ENCODE measurements around the gene NAALADL1. TPM values are rescaled to one million over a fixed set of nuclear protein-coding genes. Genes with fewer than 3 reads are reported as not detected.
A peak's percentile ranks its signal among the peaks of the same experiment; 100 is the strongest.

NAALADL1 gene
- total RNA-seq, 2 experiments from 2014 or later: 2.7 to 3.9 TPM

GRCh38 chr11:64996710-64997380, 61.5 kb downstream of the NAALADL1 start, which contains the start of gene BATF2:
Gene BATF2 (minus strand): TSS chr11:64996971. CDS start chr11:64996914, 57 bp downstream.
- intact Hi-C loops (cut with micrococcal nuclease; ENCODE audit: unreplicated experiment): no loop called here
- CTCF ChIA-PET (ENCODE audit: unreplicated experiment): interaction anchor here (0.6 kb wide), 1 partner anchor 8 kb away, joined by 3 read pairs; no protein-coding TSS in a partner anchor
- peak within 1 kb of the TSS; percentile 35 for H3K4me2 ChIP-seq (ENCODE audit: low read length)

GRCh38 chr11:64996327-64996709, 62.0 kb downstream of the NAALADL1 start:
- Histone ChIP-seq H3K9me3 (ENCODE audit: low read length) (no peaks in the 10 kb centered on the region), H2AFZ (ENCODE audit: low read length) (peak overlapping the region; percentile 77), H3K9me2 (ENCODE audit: insufficient read depth, low read length) (no peaks in the 10 kb centered on the region), H3K79me2 (ENCODE audit: insufficient read depth, low read depth, low read length) (no peaks in the 10 kb centered on the region), H4K20me1 (ENCODE audit: insufficient read depth, low read length) (no peaks in the 10 kb centered on the region), H3K4me3 (ENCODE audit: low read depth, low read length, poor library complexity, severe bottlenecking) (peak overlapping the region; percentile 0), H3K36me3 (ENCODE audit: insufficient read depth, low read length) (no peaks in the 10 kb centered on the region), H3K27ac (ENCODE audit: low read depth, low read length, poor library complexity, severe bottlenecking) (no peak overlapping the region), H3K4me1 (ENCODE audit: insufficient read depth, low read length, poor library complexity, severe bottlenecking) (peaks cover 35% of the 10 kb centered on the region), H3K4me2 (ENCODE audit: low read length) (peak overlapping the region; percentile 35)
- intact Hi-C loops (cut with micrococcal nuclease; ENCODE audit: unreplicated experiment): no loop called here
- DNase-seq (ENCODE audit: low spot score): no peak
- POLR2A ChIA-PET: interaction anchor here (1.0 kb wide), 1 partner anchor 20 kb away, joined by 3 read pairs; no protein-coding TSS in a partner anchor
- BruUV-seq (replicated peaks): no TSS peak
- TF ChIP-seq CTCF (conservative IDR thresholded peaks at IDR 0.05; ENCODE audit: low read length): no peak
- no peak for TF ChIP-seq EZH2phosphoT487 (IDR thresholded peaks at IDR 0.05; ENCODE audit: borderline replicate concordance, low read depth, low read length)
- CTCF ChIA-PET (ENCODE audit: unreplicated experiment): interaction anchor here (0.6 kb wide), 1 partner anchor 148 kb away, joined by 4 read pairs; no protein-coding TSS in a partner anchor

More at GRCh38 chr11:64996710-64997380, 61.5 kb downstream of the NAALADL1 start, which contains the start of gene BATF2:
- POLR2A ChIA-PET: interaction anchor here (1.0 to 2.0 kb wide), 3 partner anchors 13 to 146 kb away, joined by 3 to 6 read pairs (median 5); no protein-coding TSS in a partner anchor
- no peaks in the 10 kb centered on the region for H3K9me3 ChIP-seq (ENCODE audit: low read length)
- no TSS peak for BruUV-seq (replicated peaks)
- peak; percentile 62 for DNase-seq (ENCODE audit: low spot score)
- H4K20me1 ChIP-seq (ENCODE audit: insufficient read depth, low read length): no peaks in the 10 kb centered on the region
- H3K27ac ChIP-seq (ENCODE audit: low read depth, low read length, poor library complexity, severe bottlenecking): no peak within 1 kb of the TSS
- TF ChIP-seq EZH2phosphoT487 (IDR thresholded peaks at IDR 0.05; ENCODE audit: borderline replicate concordance, low read depth, low read length): no peak
- peak; percentile 66 for TF ChIP-seq CTCF (conservative IDR thresholded peaks at IDR 0.05; ENCODE audit: low read length)
- no peaks in the 10 kb centered on the region for H3K9me2 ChIP-seq (ENCODE audit: insufficient read depth, low read length)
- H3K79me2 ChIP-seq (ENCODE audit: insufficient read depth, low read depth, low read length): no peaks in the 10 kb centered on the region
- no peaks in the 10 kb centered on the region for H3K36me3 ChIP-seq (ENCODE audit: insufficient read depth, low read length)
- peaks cover 30% of the 10 kb centered on the region for H3K4me1 ChIP-seq (ENCODE audit: insufficient read depth, low read length, poor library complexity, severe bottlenecking)
- H2AFZ ChIP-seq (ENCODE audit: low read length): peak within 1 kb of the TSS; percentile 77
- peak within 1 kb of the TSS; percentile 0 for H3K4me3 ChIP-seq (ENCODE audit: low read depth, low read length, poor library complexity, severe bottlenecking)

Small RNAs within 50 kb of the gene (microRNA-seq; reads per million reads assigned to microRNA genes)
- not detected for gene MIR6879 (ENCODE audit: borderline replicate concordance)

Small RNAs within 50 kb of the gene (small RNA-seq; reads per million reads assigned to genes)
- not detected for gene MIR6879
- gene SNX15: not detected

Other genes starting within 250 kb of the NAALADL1 start
- gene MEN1, start 248.0 kb downstream of the NAALADL1 start, total RNA-seq (2014; rRNA removed; shearing (Covaris generic)): 29.8 and 44.4 TPM in 2 replicates
- gene MEN1, start 248.0 kb downstream of the NAALADL1 start, total RNA-seq (2022): 71.6 and 72.4 TPM in 2 replicates
- 4.9 TPM in 2 replicates for gene CDC42BPG, start 213.9 kb downstream of the NAALADL1 start, total RNA-seq (2014; rRNA removed; shearing (Covaris generic))
- gene CDC42BPG, start 213.9 kb downstream of the NAALADL1 start, total RNA-seq (2022): 3.5 and 5.1 TPM in 2 replicates
- gene EHD1, start 179.9 kb downstream of the NAALADL1 start, total RNA-seq (2014; rRNA removed; shearing (Covaris generic)): 101 and 107 TPM in 2 replicates
- gene EHD1, start 179.9 kb downstream of the NAALADL1 start, total RNA-seq (2022): 153 and 177 TPM in 2 replicates
- 18.1 and 29.0 TPM in 2 replicates for gene ATG2A, start 141.3 kb downstream of the NAALADL1 start, total RNA-seq (2014; rRNA removed; shearing (Covaris generic))
- 28.2 and 28.7 TPM in 2 replicates for gene ATG2A, start 141.3 kb downstream of the NAALADL1 start, total RNA-seq (2022)
- 8.6 and 8.8 TPM in 2 replicates for gene PPP2R5B, start 133.9 kb downstream of the NAALADL1 start, total RNA-seq (2014; rRNA removed; shearing (Covaris generic))
- 13.3 and 16.2 TPM in 2 replicates for gene PPP2R5B, start 133.9 kb downstream of the NAALADL1 start, total RNA-seq (2022)
- gene GPHA2, start 122.7 kb downstream of the NAALADL1 start, total RNA-seq (2014; rRNA removed; shearing (Covaris generic)): not detected in 2 replicates
- gene GPHA2, start 122.7 kb downstream of the NAALADL1 start, total RNA-seq (2022): not detected in 2 replicates
- not detected in 2 replicates for gene MAJIN, start 86.4 kb downstream of the NAALADL1 start, total RNA-seq (2014; rRNA removed; shearing (Covaris generic))
- gene MAJIN, start 86.4 kb downstream of the NAALADL1 start, total RNA-seq (2022): not detected in 2 replicates
- 0.33 and 0.79 TPM in 2 replicates for gene BATF2, start 61.6 kb downstream of the NAALADL1 start, total RNA-seq (2014; rRNA removed; shearing (Covaris generic))
- 0.61 and 0.70 TPM in 2 replicates for gene BATF2, start 61.6 kb downstream of the NAALADL1 start, total RNA-seq (2022)
- gene ARL2, start 44.4 kb downstream of the NAALADL1 start, total RNA-seq (2014; rRNA removed; shearing (Covaris generic)): 113 and 130 TPM in 2 replicates
- gene ARL2, start 44.4 kb downstream of the NAALADL1 start, total RNA-seq (2022): 95.9 and 102 TPM in 2 replicates
- gene SNX15, start 31.1 kb downstream of the NAALADL1 start, total RNA-seq (2014; rRNA removed; shearing (Covaris generic)): 25.9 and 31.6 TPM in 2 replicates
- gene SNX15, start 31.1 kb downstream of the NAALADL1 start, total RNA-seq (2022): 28.3 and 33.6 TPM in 2 replicates
- 23.3 and 28.2 TPM in 2 replicates for gene SAC3D1, start 17.3 kb downstream of the NAALADL1 start, total RNA-seq (2014; rRNA removed; shearing (Covaris generic))
- gene SAC3D1, start 17.3 kb downstream of the NAALADL1 start, total RNA-seq (2022): 32.5 and 32.7 TPM in 2 replicates
- 119 and 135 TPM in 2 replicates for gene CDCA5, start 25.5 kb upstream of the NAALADL1 start, total RNA-seq (2014; rRNA removed; shearing (Covaris generic))
- gene CDCA5, start 25.5 kb upstream of the NAALADL1 start, total RNA-seq (2022): 151 and 153 TPM in 2 replicates
- 39.5 and 43.9 TPM in 2 replicates for gene ZFPL1, start 25.7 kb upstream of the NAALADL1 start, total RNA-seq (2014; rRNA removed; shearing (Covaris generic))
- 38.4 and 42.6 TPM in 2 replicates for gene ZFPL1, start 25.7 kb upstream of the NAALADL1 start, total RNA-seq (2022)
- 214 and 221 TPM in 2 replicates for gene VPS51, start 37.7 kb upstream of the NAALADL1 start, total RNA-seq (2014; rRNA removed; shearing (Covaris generic))
- gene VPS51, start 37.7 kb upstream of the NAALADL1 start, total RNA-seq (2022): 119 and 146 TPM in 2 replicates
- gene TM7SF2, start 53.3 kb upstream of the NAALADL1 start, total RNA-seq (2014; rRNA removed; shearing (Covaris generic)): 25.8 and 30.1 TPM in 2 replicates
- 46.7 and 54.1 TPM in 2 replicates for gene TM7SF2, start 53.3 kb upstream of the NAALADL1 start, total RNA-seq (2022)
- 29.9 and 32.4 TPM in 2 replicates for gene ZNHIT2, start 59.1 kb upstream of the NAALADL1 start, total RNA-seq (2014; rRNA removed; shearing (Covaris generic))
- 10.7 and 11.5 TPM in 2 replicates for gene ZNHIT2, start 59.1 kb upstream of the NAALADL1 start, total RNA-seq (2022)
- 1,573 and 1,628 TPM in 2 replicates for gene FAU, start 63.6 kb upstream of the NAALADL1 start, total RNA-seq (2014; rRNA removed; shearing (Covaris generic))
- gene FAU, start 63.6 kb upstream of the NAALADL1 start, total RNA-seq (2022): 1,401 and 1,406 TPM in 2 replicates
- gene MRPL49, start 63.8 kb upstream of the NAALADL1 start, total RNA-seq (2014; rRNA removed; shearing (Covaris generic)): 81.6 and 83.2 TPM in 2 replicates
- 65.2 and 67.2 TPM in 2 replicates for gene MRPL49, start 63.8 kb upstream of the NAALADL1 start, total RNA-seq (2022)
- gene SYVN1, start 76.0 kb upstream of the NAALADL1 start, total RNA-seq (2014; rRNA removed; shearing (Covaris generic)): 102 and 134 TPM in 2 replicates
- 310 and 320 TPM in 2 replicates for gene SYVN1, start 76.0 kb upstream of the NAALADL1 start, total RNA-seq (2022)
- not detected in 2 replicates for gene SPDYC, start 111.7 kb upstream of the NAALADL1 start, total RNA-seq (2014; rRNA removed; shearing (Covaris generic))
- gene SPDYC, start 111.7 kb upstream of the NAALADL1 start, total RNA-seq (2022): not detected in 2 replicates
- gene CAPN1, start 123.4 kb upstream of the NAALADL1 start, total RNA-seq (2014; rRNA removed; shearing (Covaris generic)): 66.9 and 89.9 TPM in 2 replicates
- 111 and 118 TPM in 2 replicates for gene CAPN1, start 123.4 kb upstream of the NAALADL1 start, total RNA-seq (2022)
- gene POLA2, start 203.4 kb upstream of the NAALADL1 start, total RNA-seq (2014; rRNA removed; shearing (Covaris generic)): 47.5 and 50.0 TPM in 2 replicates
- 89.1 and 103 TPM in 2 replicates for gene POLA2, start 203.4 kb upstream of the NAALADL1 start, total RNA-seq (2022)